Measurements from ENCODE around the gene SCGB1A1. TPM values are rescaled to one million over a fixed set of nuclear protein-coding genes. Genes with fewer than 3 reads are reported as not detected.
A peak's percentile ranks its signal among the peaks of the same experiment; 100 is the strongest.

The SCGB1A1 gene
- total RNA-seq, 1 donor from 2014 or later = not detected

DNA sequence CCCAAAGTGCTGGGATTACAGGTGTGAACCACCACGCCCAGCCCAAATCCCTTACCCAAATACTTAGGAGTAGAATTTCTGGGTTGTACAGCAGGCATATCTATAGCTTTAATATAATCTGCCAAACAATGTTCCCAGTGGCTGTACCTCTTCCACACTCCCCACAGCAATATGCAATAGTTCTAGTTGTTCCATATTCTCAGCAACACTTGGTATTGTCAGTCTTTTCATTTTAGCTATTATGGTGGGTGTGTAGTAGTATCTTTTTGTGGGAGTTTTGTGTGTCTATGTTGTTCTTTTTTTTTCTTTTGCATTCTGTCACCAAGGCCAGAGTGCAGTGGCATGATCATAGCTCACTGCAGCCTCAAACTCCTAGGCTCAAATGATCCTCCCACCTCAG is 18.8 kb downstream of the SCGB1A1 start:
- Histone ChIP-seq H3K4me3 (ENCODE audit: low read depth, low read length) (no peak overlapping the region), H3K27me3 (ENCODE audit: control insufficient read depth, insufficient read depth, low read length) (no peaks in the 10 kb centered on the region), H3K36me3 (ENCODE audit: control insufficient read depth, insufficient read depth, low read length) (no peaks in the 10 kb centered on the region)
- DNase-seq (ENCODE audit: low read depth) = no peak
- no peak for TF ChIP-seq CTCF (IDR thresholded peaks at IDR 0.05; ENCODE audit: insufficient read depth, low read length, poor library complexity, severe bottlenecking)

GRCh38 chr11:62438641-62439040 is 19.8 kb downstream of the SCGB1A1 start:
- no peaks in the 10 kb centered on the region for H3K36me3 ChIP-seq (ENCODE audit: control insufficient read depth, insufficient read depth, low read length)
- no peak for TF ChIP-seq CTCF (IDR thresholded peaks at IDR 0.05; ENCODE audit: insufficient read depth, low read length, poor library complexity, severe bottlenecking)
- no peak for DNase-seq (ENCODE audit: low read depth)
- H3K4me3 ChIP-seq (ENCODE audit: low read depth, low read length) = no peak overlapping the region
- H3K27me3 ChIP-seq (ENCODE audit: control insufficient read depth, insufficient read depth, low read length) = no peaks in the 10 kb centered on the region

DNA sequence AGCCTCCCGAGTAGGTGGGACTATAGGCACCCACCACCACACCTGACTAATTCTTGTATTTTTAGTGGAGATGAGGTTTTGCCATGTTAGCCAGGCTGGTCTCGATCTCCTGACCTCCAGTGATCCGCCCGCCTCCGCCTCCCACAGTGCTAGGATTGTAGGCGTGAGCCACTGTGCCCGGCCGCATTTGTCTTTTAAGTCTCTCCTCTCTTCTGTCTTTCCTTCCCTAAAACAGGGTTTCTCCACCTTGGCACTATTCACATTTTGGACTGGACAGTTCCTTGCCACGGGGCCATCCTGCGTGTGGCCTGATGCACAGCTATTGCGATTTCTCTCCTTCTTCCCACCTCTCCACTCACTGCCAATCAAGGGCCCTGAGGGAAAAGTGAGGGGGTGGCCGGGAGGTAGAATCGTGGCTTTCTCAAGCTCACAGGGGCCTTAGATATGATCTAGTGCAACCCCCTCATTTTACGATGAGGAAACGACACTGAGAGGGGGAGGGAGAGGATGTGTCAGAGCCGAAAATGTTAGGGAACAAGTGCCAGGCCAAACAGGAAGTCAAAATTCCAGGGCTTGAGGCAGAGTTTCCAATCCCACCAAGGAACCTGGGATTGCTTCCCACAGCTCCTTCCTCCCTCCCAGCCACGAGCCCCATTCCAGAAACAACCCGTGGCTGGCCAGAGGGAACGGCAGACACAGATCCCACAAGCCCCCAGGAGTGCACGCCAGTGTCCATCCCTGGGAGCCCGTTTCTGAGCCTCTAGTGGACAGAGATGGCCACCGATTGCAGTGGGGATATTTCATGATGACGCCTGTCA is 21.2 kb downstream of the SCGB1A1 start:
- no peak for TF ChIP-seq CTCF (IDR thresholded peaks at IDR 0.05; ENCODE audit: insufficient read depth, low read length, poor library complexity, severe bottlenecking)
- H3K4me3 ChIP-seq (ENCODE audit: low read depth, low read length) = no peak overlapping the region
- no peak for DNase-seq (ENCODE audit: low read depth)
- no peaks in the 10 kb centered on the region for H3K27me3 ChIP-seq (ENCODE audit: control insufficient read depth, insufficient read depth, low read length)
- no peaks in the 10 kb centered on the region for H3K36me3 ChIP-seq (ENCODE audit: control insufficient read depth, insufficient read depth, low read length)

DNA sequence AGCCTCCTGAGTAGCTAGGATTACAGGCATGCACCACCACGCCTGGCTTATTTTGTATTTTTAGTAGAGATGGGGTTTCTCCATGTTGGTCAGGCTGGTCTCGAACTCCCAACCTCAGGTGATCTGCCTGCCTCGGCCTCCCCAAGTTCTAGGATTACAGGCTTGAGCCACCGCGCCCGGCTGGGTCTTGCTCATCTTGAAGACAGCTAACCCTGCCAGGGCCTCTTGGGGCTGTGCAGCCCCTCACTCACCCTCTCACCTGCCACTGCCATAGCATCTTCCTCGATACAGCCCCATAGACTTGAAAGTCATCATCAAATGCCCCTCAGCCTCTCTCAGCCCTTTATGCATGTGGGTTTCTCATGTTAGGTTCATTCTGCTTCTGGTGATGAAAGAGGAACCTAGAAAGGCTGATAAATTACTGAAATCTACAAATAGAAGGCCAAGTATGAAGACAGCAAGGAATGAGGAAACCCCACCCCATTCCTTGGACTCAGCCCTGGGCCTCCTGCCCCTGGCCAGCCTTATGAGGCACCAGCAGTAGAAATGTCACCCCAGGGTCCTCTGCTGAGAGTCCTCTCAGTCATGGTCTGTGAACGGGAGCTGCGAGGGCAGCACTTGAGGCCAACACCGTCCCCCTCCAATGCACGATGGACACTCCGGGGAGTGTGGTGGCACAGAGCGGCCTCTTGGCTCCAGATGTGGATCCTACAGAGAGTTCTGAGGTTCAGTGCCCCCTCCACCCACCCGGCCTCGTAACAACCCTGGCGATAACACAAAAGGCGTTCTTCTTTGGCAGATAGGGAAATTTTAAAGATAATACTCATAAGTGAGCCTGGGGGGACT is 24.8 kb downstream of the SCGB1A1 start:
- H3K36me3 ChIP-seq (ENCODE audit: control insufficient read depth, insufficient read depth, low read length) = no peaks in the 10 kb centered on the region
- TF ChIP-seq CTCF (IDR thresholded peaks at IDR 0.05; ENCODE audit: insufficient read depth, low read length, poor library complexity, severe bottlenecking) = no peak
- no peak overlapping the region for H3K4me3 ChIP-seq (ENCODE audit: low read depth, low read length)
- H3K27me3 ChIP-seq (ENCODE audit: control insufficient read depth, insufficient read depth, low read length) = no peaks in the 10 kb centered on the region
- DNase-seq (ENCODE audit: low read depth) = no peak

- TF ChIP-seq CTCF (IDR thresholded peaks at IDR 0.05; ENCODE audit: insufficient read depth, low read length, poor library complexity, severe bottlenecking) = no peak
- no peaks in the 10 kb centered on the region for H3K27me3 ChIP-seq (ENCODE audit: control insufficient read depth, insufficient read depth, low read length)
- H3K36me3 ChIP-seq (ENCODE audit: control insufficient read depth, insufficient read depth, low read length) = no peaks in the 10 kb centered on the region
- DNase-seq (ENCODE audit: low read depth) = no peak
- peak overlapping the region; percentile 34 for H3K4me3 ChIP-seq (ENCODE audit: low read depth, low read length)
Observed at GRCh38 chr11:62444236-62444833, 25.5 kb downstream of the SCGB1A1 start.
